K562 (cell line): ENCODE results near the gene TMEM191C. TPM values are rescaled to one million over a fixed set of nuclear protein-coding genes. Genes with fewer than 3 reads are reported as not detected.
A peak's percentile ranks its signal among the peaks of the same experiment; 100 is the strongest.

Source experiments
- E2F4 ChIP-seq: sonication (generic); formaldehyde crosslinking; IDR thresholded peaks from 2 replicates; pipeline ENCODE4 v1.8.0; 2022; ENCODE audit warnings: mild to moderate bottlenecking, low read depth, missing genetic modification reagents
- E2F5 ChIP-seq: sonication (generic); formaldehyde crosslinking; IDR thresholded peaks from 2 replicates; pipeline ENCODE4 v1.8.0; 2022; ENCODE audit warnings: mild to moderate bottlenecking, missing genetic modification reagents
- HDAC8 ChIP-seq: fragments of 450-650 bp; IDR thresholded peaks from 2 replicates; pipeline ENCODE4 v1.6.1; 2016; ENCODE audit warnings: mild to moderate bottlenecking, missing genetic modification characterization, moderate library complexity, missing compliant biosample characterization
- HMG20A ChIP-seq: fragments of 450-650 bp; formaldehyde crosslinking; conservative IDR thresholded peaks from 2 replicates; pipeline ENCODE4 v1.4.0; 2020; ENCODE audit warnings: mild to moderate bottlenecking, mixed read lengths
- MBD2 ChIP-seq: sonication (generic); IDR thresholded peaks from 2 replicates; pipeline ENCODE4 v1.6.1; 2016; ENCODE audit warnings: low read depth, borderline replicate concordance
- MYC ChIP-seq, 2 experiments: fragments of 250-450 bp in 1 of 2; sonication (Bioruptor Pico) in 1 of 2; IDR thresholded peaks; 2 replicates each; pipeline versions ENCODE4 v1.5.1 to v1.6.1; 2012 to 2021; ENCODE audit warnings: low read depth in 2 of 2, borderline replicate concordance in 1 of 2, improper control_type of control experiment in 1 of 2, low read length in 1 of 2, mild to moderate bottlenecking in 1 of 2, moderate library complexity in 1 of 2
- NCOA2 ChIP-seq, 2 experiments: fragments of 450-650 bp; IDR thresholded peaks; 2 replicates each; pipeline ENCODE4 v1.6.1; 2018; ENCODE audit warnings: mild to moderate bottlenecking in 2 of 2, moderate library complexity in 1 of 2; ENCODE audit not compliant: partially characterized antibody in 2 of 2
- NCOA4 ChIP-seq: fragments of 450-650 bp; IDR thresholded peaks from 2 replicates; pipeline ENCODE4 v1.6.1; 2018; ENCODE audit warnings: mild to moderate bottlenecking; ENCODE audit not compliant: partially characterized antibody
- NCOR1 ChIP-seq: fragments of 450-650 bp; IDR thresholded peaks from 2 replicates; pipeline ENCODE4 v1.6.1; 2016; ENCODE audit warnings: mild to moderate bottlenecking, moderate library complexity
- NELFE ChIP-seq: IDR thresholded peaks from 2 replicates; pipeline ENCODE4 v1.6.1; 2011; ENCODE audit warnings: mild to moderate bottlenecking; ENCODE audit not compliant: insufficient read depth, insufficient read length
- NR2C2 ChIP-seq, 2 experiments: fragments of 200-800 bp in 1 of 2; sonication (Bioruptor generic) in 1 of 2; sonication (generic) in 1 of 2; formaldehyde crosslinking in 1 of 2; IDR thresholded peaks; 2 replicates each; pipeline versions ENCODE4 v1.6.1 to v1.8.0; 2016 to 2022; ENCODE audit warnings: mild to moderate bottlenecking in 1 of 2, missing compliant biosample characterization in 1 of 2, missing genetic modification characterization in 1 of 2, missing genetic modification reagents in 1 of 2
- PHF8 ChIP-seq: fragments of 200-600 bp; sonication (generic); IDR thresholded peaks from 2 replicates; pipeline ENCODE4 v1.6.1; 2012; ENCODE audit warnings: mixed run types, mild to moderate bottlenecking, inconsistent platforms, low read length, moderate library complexity, borderline replicate concordance
- POLR2A ChIP-seq: fragments of 450-650 bp; conservative IDR thresholded peaks from 2 replicates; pipeline ENCODE4 v1.6.1; 2016
- POLR2AphosphoS2 ChIP-seq: IDR thresholded peaks from 2 replicates; pipeline ENCODE4 v1.6.1; 2012; ENCODE audit warnings: low read length, improper control_type of control experiment
- POLR2B ChIP-seq: fragments of 450-650 bp; IDR thresholded peaks from 2 replicates; pipeline ENCODE4 v1.6.1; 2018; ENCODE audit warnings: low read depth; ENCODE audit not compliant: partially characterized antibody
- RBM22 ChIP-seq: fragments of 200-400 bp; formaldehyde crosslinking; IDR thresholded peaks from 2 replicates; pipeline ENCODE4 v1.6.1; 2018; ENCODE audit warnings: low read length, low read depth; ENCODE audit not compliant: poor library complexity, severe bottlenecking
- SMAD3 ChIP-seq: fragments of 450-650 bp; formaldehyde crosslinking; conservative IDR thresholded peaks from 2 replicates; pipeline ENCODE4 v1.4.0; 2020; ENCODE audit warnings: mild to moderate bottlenecking
- TOE1 ChIP-seq, 2 experiments: fragments of 450-650 bp in 1 of 2; sonication (generic) in 1 of 2; formaldehyde crosslinking in 1 of 2; IDR thresholded peaks; 2 replicates each; pipeline versions ENCODE4 v1.7.1 to v1.8.0; 2016 to 2022; ENCODE audit warnings: borderline replicate concordance in 2 of 2, mild to moderate bottlenecking in 2 of 2, antibody characterized with exemption in 1 of 2, inconsistent platforms in 1 of 2, low read depth in 1 of 2, missing genetic modification reagents in 1 of 2, moderate library complexity in 1 of 2
- ZBTB7A ChIP-seq: IDR thresholded peaks from 2 replicates; pipeline ENCODE4 v1.6.1; 2011; ENCODE audit warnings: low read depth, mild to moderate bottlenecking, low read length, moderate library complexity, borderline replicate concordance; ENCODE audit not compliant: control insufficient read depth
- ZC3H11A ChIP-seq: IDR thresholded peaks from 2 replicates; pipeline ENCODE4 v1.6.1; 2012; ENCODE audit warnings: low read depth, low read length, improper control_type of control experiment
- ZNF23 ChIP-seq: fragments of 250-450 bp; sonication (Bioruptor Pico); IDR thresholded peaks from 2 replicates; pipeline ENCODE4 v1.4.0; 2020; ENCODE audit warnings: mild to moderate bottlenecking
- ZNF263 ChIP-seq: sonication (generic); formaldehyde crosslinking; IDR thresholded peaks from 2 replicates; pipeline ENCODE4 v1.8.0; 2022; ENCODE audit warnings: mild to moderate bottlenecking, missing genetic modification reagents, borderline replicate concordance
- ZNF644 ChIP-seq: fragments of 200-800 bp; sonication (Bioruptor generic); IDR thresholded peaks from 2 replicates; pipeline ENCODE4 v1.6.1; 2016; ENCODE audit warnings: low read depth, missing genetic modification characterization, missing compliant biosample characterization
- ZNF740 ChIP-seq, 3 experiments: fragments of 200-800 bp in 1 of 3; sonication (Bioruptor generic) in 1 of 3; sonication (generic) in 1 of 3; formaldehyde crosslinking in 1 of 3; IDR thresholded peaks; 2 replicates each; pipeline versions ENCODE4 v1.6.1 to v1.8.0; 2016 to 2022; ENCODE audit warnings: mild to moderate bottlenecking in 2 of 3, missing compliant biosample characterization in 2 of 3, missing genetic modification characterization in 2 of 3, missing genetic modification reagents in 1 of 3
- ZNF766 ChIP-seq: fragments of 200-800 bp; sonication (Bioruptor generic); conservative IDR thresholded peaks from 2 replicates; pipeline ENCODE4 v1.6.1; 2016; ENCODE audit warnings: missing genetic modification characterization, missing compliant biosample characterization
- polyA plus RNA-seq, 8 experiments: library from polyadenylated mRNA; depleted of rRNA in 4 of 8; stranded (reverse) in 5 of 8; unstranded in 3 of 8; fragments of >200 nt; fragmentation: Nextera tagmentation in 2 of 8; fragmentation: Illumina TruSeq in 1 of 8; extraction: Ambion mirVana in 2 of 8; extraction: Trizol in 1 of 8; gene quantifications; 2 replicates each; pipeline versions ENCODE4 v1.2.1 to v1.2.3, GENCODE V29; 2011 to 2014; ENCODE audit warnings: inconsistent platforms in 1 of 8, missing spikeins in 1 of 8
- total RNA-seq, 7 experiments: library from RNA; depleted of rRNA in 6 of 7; stranded (reverse); fragments of >200 nt in 6 of 7; fragmentation: Illumina TruSeq in 2 of 7; extraction: Trizol in 2 of 7; gene quantifications; 2 replicates each; pipeline versions ENCODE4 v1.2.1 to v1.2.3, GENCODE V29; 2011 to 2021; ENCODE audit warnings: low replicate concordance in 1 of 7

TMEM191C gene
- total and polyA plus RNA-seq, 9 of the 15 experiments (the other 6 are each of a cell fraction or from before 2014, with no cell fraction given): 0.15 to 7.1 (median 1.1) TPM

GRCh38 chr22:21450858-21451353, 16.3 kb upstream of the TMEM191C start (continued):
- TF ChIP-seq HMG20A (no peak), ZNF644 (tag) (no peak), ZNF23 (no peak), POLR2AphosphoS2 (peak; percentile 22; the same call in 1 of the 2 replicates), NELFE (no peak), NR2C2 (CRISPR knock-in tag; IDR thresholded peaks at IDR 0.05) (no peak), NR2C2 (tag; IDR thresholded peaks at IDR 0.05) (no peak), RBM22 (no peak), E2F5 (no peak), ZC3H11A (no peak), TOE1 (IDR thresholded peaks at IDR 0.05; ENCODE audit: borderline replicate concordance) (no peak), TOE1 (CRISPR knock-in tag; IDR thresholded peaks at IDR 0.05; ENCODE audit: borderline replicate concordance, low read depth) (0 out of 2 replicates have a peak, but pooled peaks have one; percentile 14), NCOR1 (no peak), SMAD3 (no peak), HDAC8 (tag) (no peak), POLR2B (no peak), PHF8 (no peak), E2F4 (peak; percentile 52; the same call in 1 of the 2 replicates), MYC (IDR thresholded peaks at IDR 0.05; ENCODE audit: low read depth, low read length) (no peak), MYC (CRISPR knock-in tag; IDR thresholded peaks at IDR 0.05; ENCODE audit: borderline replicate concordance, low read depth) (no peak), MBD2 (0 out of 2 replicates have a peak, but pooled peaks have one; percentile 25), ZBTB7A (no peak), NCOA2 (IDR thresholded peaks at IDR 0.05; ENCODE audit: partially characterized antibody in 2 of 2) (no peak), NCOA4 (no peak), POLR2A (0 out of 2 replicates have a peak, but pooled peaks have one; percentile 29), ZNF766 (no peak), ZNF263 (CRISPR knock-in tag) (no peak), ZNF740 (CRISPR knock-in tag; IDR thresholded peaks at IDR 0.05) (0 out of 2 replicates have a peak, but pooled peaks have one; percentile 40), ZNF740 (tag; IDR thresholded peaks at IDR 0.05) (no peak)
